IMR-90 (cell line): ENCODE measurements around the gene ETV6. TPM values are rescaled to one million over a fixed set of nuclear protein-coding genes. Genes with fewer than 3 reads are reported as not detected.

Source experiments
- ATAC-seq: fragments of 200-7000 bp; cut with Tn5 transposase; 2 replicates; pipeline ENCODE4 v1.9.1; 2020; ENCODE audit warnings: low read depth, mild to moderate bottlenecking, moderate library complexity
- BruUV-seq: library from RNA; stranded (reverse); fragments of 400-500 nt; replicated peaks from 2 replicates; lab custom pipeline; 2021; lab: Mats Ljungman, UMichigan
- CTCF ChIA-PET: fragments of 300-600 bp; formaldehyde crosslinking; extraction: SDS; loops from one replicate; lab custom pipeline; 2021; ENCODE audit warnings: antibody characterized with exemption; lab: Yijun Ruan, JAX
- POLR2A ChIA-PET: fragments of 300-600 bp; sonication (Branson Sonifier 250); formaldehyde crosslinking; loops from one replicate; lab custom pipeline; 2022; ENCODE audit warnings: antibody characterized with exemption; ENCODE audit not compliant: unreplicated experiment; lab: Charles Lee
- DNase-seq: peaks from one replicate; pipeline ENCODE4 v3.0.0; 2013
- H2AFZ ChIP-seq: replicated peaks from 2 replicates; pipeline ENCODE3; 2013; ENCODE audit warnings: low read length, mild to moderate bottlenecking; ENCODE audit not compliant: poor library complexity
- H2AK5ac ChIP-seq: 2 replicates; pipeline ENCODE4 v1.6.1; 2013; ENCODE audit warnings: low read depth, low read length, inconsistent platforms
- H2AK9ac ChIP-seq: replicated peaks from 2 replicates; pipeline ENCODE3; 2013; ENCODE audit warnings: mild to moderate bottlenecking, low read depth, low read length, moderate library complexity; ENCODE audit not compliant: poor library complexity
- H2BK120ac ChIP-seq: 2 replicates; pipeline ENCODE4 v1.6.1; 2013; ENCODE audit warnings: low read depth, low read length, inconsistent platforms
- H2BK15ac ChIP-seq: 3 replicates; pipeline ENCODE4 v1.6.1; 2013; ENCODE audit warnings: low read depth, low read length, inconsistent platforms
- H2BK20ac ChIP-seq: 2 replicates; pipeline ENCODE4 v1.6.1; 2013; ENCODE audit warnings: low read depth, mild to moderate bottlenecking, inconsistent platforms, low read length, moderate library complexity
- H2BK5ac ChIP-seq: 2 replicates; pipeline ENCODE4 v1.6.1; 2013; ENCODE audit warnings: mild to moderate bottlenecking, low read depth, low read length, inconsistent platforms; ENCODE audit not compliant: poor library complexity, severe bottlenecking
- H3K14ac ChIP-seq: replicated peaks from 2 replicates; pipeline ENCODE4 v1.6.1; 2013; ENCODE audit warnings: low read depth, low read length, inconsistent platforms
- H3K18ac ChIP-seq: 2 replicates; pipeline ENCODE4 v1.6.1; 2013; ENCODE audit warnings: low read depth, low read length, control low read depth
- H3K23ac ChIP-seq: 2 replicates; pipeline ENCODE4 v1.6.1; 2013; ENCODE audit warnings: low read depth, low read length, inconsistent platforms
- H3K27ac ChIP-seq: 2 replicates; pipeline ENCODE4 v1.5.1; 2013; ENCODE audit warnings: mild to moderate bottlenecking, control low read depth, low read length; ENCODE audit not compliant: insufficient read depth
- H3K27me3 ChIP-seq: 2 replicates; pipeline ENCODE4 v1.6.1; 2013; ENCODE audit warnings: low read length; ENCODE audit not compliant: control insufficient read depth, insufficient read depth
- H3K36me3 ChIP-seq: 2 replicates; pipeline ENCODE4 v1.6.1; 2013; ENCODE audit warnings: low read length, mixed read lengths; ENCODE audit not compliant: control insufficient read depth, insufficient read depth
- H3K4ac ChIP-seq: 2 replicates; pipeline ENCODE4 v1.6.1; 2013; ENCODE audit warnings: low read depth, low read length, inconsistent platforms
- H3K4me1 ChIP-seq: 2 replicates; pipeline ENCODE4 v1.6.1; 2013; ENCODE audit warnings: low read length, mixed read lengths; ENCODE audit not compliant: control insufficient read depth, insufficient read depth
- H3K4me2 ChIP-seq: 2 replicates; pipeline ENCODE4 v1.6.1; 2013; ENCODE audit warnings: low read depth, mild to moderate bottlenecking, control low read depth, low read length, moderate library complexity
- H3K4me3 ChIP-seq: 2 replicates; pipeline ENCODE4 v1.5.1; 2013; ENCODE audit warnings: low read depth, mild to moderate bottlenecking, control low read depth, low read length, moderate library complexity; ENCODE audit not compliant: insufficient read depth
- H3K56ac ChIP-seq: 2 replicates; pipeline ENCODE4 v1.6.1; 2013; ENCODE audit warnings: low read length, inconsistent platforms; ENCODE audit not compliant: insufficient read depth; ENCODE audit errors: extremely low read depth
- H3K79me1 ChIP-seq, 2 experiments: 2 replicates each; pipeline ENCODE4 v1.6.1; 2013; ENCODE audit warnings: low read length in 2 of 2, inconsistent platforms in 1 of 2, low read depth in 1 of 2
- H3K9ac ChIP-seq: 2 replicates; pipeline ENCODE4 v1.6.1; 2013; ENCODE audit warnings: low read depth, low read length, control low read depth
- H3K9me1 ChIP-seq: 2 replicates; pipeline ENCODE4 v1.6.1; 2013; ENCODE audit warnings: low read length, inconsistent platforms; ENCODE audit not compliant: insufficient read depth
- H3K9me3 ChIP-seq: 2 replicates; pipeline ENCODE4 v1.6.1; 2013; ENCODE audit warnings: low read length; ENCODE audit not compliant: control insufficient read depth, insufficient read depth
- H4K20me1 ChIP-seq: 2 replicates; pipeline ENCODE4 v1.6.1; 2013; ENCODE audit warnings: low read length, inconsistent platforms; ENCODE audit not compliant: insufficient read depth
- H4K5ac ChIP-seq: 2 replicates; pipeline ENCODE4 v1.6.1; 2013; ENCODE audit warnings: mild to moderate bottlenecking, low read depth, low read length, control low read depth
- H4K8ac ChIP-seq, 2 experiments: 2 replicates each; pipeline ENCODE4 v1.6.1; 2013; ENCODE audit warnings: low read depth in 2 of 2, low read length in 2 of 2, control low read depth in 1 of 2, inconsistent platforms in 1 of 2
- H4K91ac ChIP-seq: 2 replicates; pipeline ENCODE4 v1.6.1; 2013; ENCODE audit warnings: low read depth, low read length, inconsistent platforms; ENCODE audit not compliant: insufficient read depth
- BHLHE40 ChIP-seq: fragments of 150-350 bp; IDR thresholded peaks from 2 replicates; pipeline ENCODE4 v1.6.1; 2016; ENCODE audit warnings: mild to moderate bottlenecking, low read depth, low read length
- CEBPB ChIP-seq: IDR thresholded peaks from 2 replicates; pipeline ENCODE4 v1.6.1; 2012; ENCODE audit warnings: low read depth, low read length, improper control_type of control experiment
- CHD1 ChIP-seq: IDR thresholded peaks from 2 replicates; pipeline ENCODE4 v1.6.1; 2012; ENCODE audit warnings: low read depth, low read length, improper control_type of control experiment
- CTCF ChIP-seq: conservative IDR thresholded peaks from 2 replicates; pipeline ENCODE4 v1.5.1; 2012; ENCODE audit warnings: mild to moderate bottlenecking, low read depth, low read length, improper control_type of control experiment
- ELK1 ChIP-seq: fragments of 150-350 bp; IDR thresholded peaks from 2 replicates; pipeline ENCODE4 v1.6.1; 2016; ENCODE audit warnings: low read depth, mild to moderate bottlenecking, low read length, moderate library complexity, borderline replicate concordance
- FOS ChIP-seq: fragments of 150-350 bp; IDR thresholded peaks from 2 replicates; pipeline ENCODE4 v1.6.1; 2016; ENCODE audit warnings: low read depth, low read length
- MAFK ChIP-seq: IDR thresholded peaks from 2 replicates; pipeline ENCODE4 v1.6.1; 2012; ENCODE audit warnings: low read depth, low read length, improper control_type of control experiment
- MAZ ChIP-seq: IDR thresholded peaks from 2 replicates; pipeline ENCODE4 v1.6.1; 2012; ENCODE audit warnings: low read depth, mild to moderate bottlenecking, low read length, improper control_type of control experiment, moderate library complexity, borderline replicate concordance
- MXI1 ChIP-seq: IDR thresholded peaks from 2 replicates; pipeline ENCODE4 v1.6.1; 2012; ENCODE audit warnings: low read depth, mild to moderate bottlenecking, low read length, moderate library complexity, borderline replicate concordance
- NFE2L2 ChIP-seq: fragments of 150-350 bp; IDR thresholded peaks from 2 replicates; pipeline ENCODE4 v1.6.1; 2016; ENCODE audit warnings: low read depth, mild to moderate bottlenecking, low read length
- POLR2A ChIP-seq: IDR thresholded peaks from 2 replicates; pipeline ENCODE4 v1.6.1; 2012; ENCODE audit warnings: mild to moderate bottlenecking, low read depth, low read length
- RAD21 ChIP-seq: IDR thresholded peaks from 2 replicates; pipeline ENCODE4 v1.6.1; 2012; ENCODE audit warnings: low read length, improper control_type of control experiment
- RCOR1 ChIP-seq: IDR thresholded peaks from 2 replicates; pipeline ENCODE4 v1.6.1; 2012; ENCODE audit warnings: mild to moderate bottlenecking, low read length, improper control_type of control experiment; ENCODE audit not compliant: insufficient replicate concordance
- RFX5 ChIP-seq: IDR thresholded peaks from 2 replicates; pipeline ENCODE4 v1.8.0; 2012; ENCODE audit warnings: low read depth, mild to moderate bottlenecking, low read length, moderate library complexity
- SMC3 ChIP-seq: fragments of 150-350 bp; IDR thresholded peaks from 2 replicates; pipeline ENCODE4 v1.6.1; 2016; ENCODE audit warnings: low read depth, mild to moderate bottlenecking, antibody characterized with exemption, low read length, moderate library complexity
- USF2 ChIP-seq: fragments of 150-350 bp; IDR thresholded peaks from 2 replicates; pipeline ENCODE4 v1.6.1; 2017; ENCODE audit warnings: mild to moderate bottlenecking, antibody characterized with exemption, low read length, low read depth
- WGBS, 2 experiments: methylation state at CpG; one replicate each; pipeline versions ENCODE4 v1.1.5 to v1.1.7; 2013; ENCODE audit warnings: missing lambda C conversion rate in 2 of 2; ENCODE audit not compliant: insufficient read length in 1 of 2; ENCODE audit errors: extremely low coverage in 2 of 2; 5-methylcytosine and 5-hydroxymethylcytosine counted together
- dilution Hi-C: fragments of 300-500 bp; cut with HindIII; formaldehyde crosslinking; loops from one replicate; pipeline ENCODE4 v1.14.3; 2018; ENCODE audit warnings: low sequenced_read_pairs; ENCODE audit not compliant: unreplicated experiment
- in situ Hi-C: fragments of 300-500 bp; cut with MboI; formaldehyde crosslinking; loops from 3 replicates; pipeline ENCODE4 v1.14.3; 2019; ENCODE audit warnings: low sequenced_read_pairs, inconsistent platforms, mixed read lengths
- intact Hi-C: fragments of 100-400 bp; cut with micrococcal nuclease; formaldehyde crosslinking; loops from 2 replicates; pipeline ENCODE4 v1.10.0; 2022
- polyA plus RNA-seq, 3 experiments: library from polyadenylated mRNA; depleted of rRNA; stranded (reverse); fragments of >200 nt; gene quantifications; 2 replicates each; pipeline ENCODE4 v1.2.3, GENCODE V29; 2012; ENCODE audit warnings: low replicate concordance in 1 of 3
- total RNA-seq: library from RNA; depleted of rRNA; stranded (reverse); fragments of >200 nt; gene quantifications from 2 replicates; pipeline ENCODE4 v1.2.3, GENCODE V29; 2012

The ETV6 gene
- total and polyA plus RNA-seq, 2 of the 4 experiments (the other 2 are of a cell fraction) = 8.4 to 9.9 TPM

GRCh38 chr12:11819643-11820042 lies 170.2 kb downstream of the ETV6 start:
- TF ChIP-seq USF2 (no peak), MAFK (no peak), SMC3 (no peak), CHD1 (no peak), MAZ (no peak), BHLHE40 (no peak), ELK1 (no peak), CTCF (no peak), RAD21 (no peak), MXI1 (no peak), FOS (no peak), RCOR1 (no peak), NFE2L2 (no peak), RFX5 (no peak), POLR2A (no peak), CEBPB (no peak)
- peaks cover 21% of the 10 kb centered on the region for H3K4me1 ChIP-seq
- H3K4me3 ChIP-seq = no peak overlapping the region
- no peak overlapping the region for H2BK15ac ChIP-seq
- POLR2A ChIA-PET = no interaction called here
- peaks cover 23% of the 10 kb centered on the region for H3K9me1 ChIP-seq
- DNase-seq (no peak), ATAC-seq (no peak)
- H3K14ac ChIP-seq = no peak overlapping the region
- H3K27me3 ChIP-seq = no peaks in the 10 kb centered on the region
- no peaks in the 10 kb centered on the region for H4K20me1 ChIP-seq
- no peak overlapping the region for H2AK5ac ChIP-seq
- H2BK120ac ChIP-seq = no peak overlapping the region
- H2AFZ ChIP-seq = no peak overlapping the region
- H3K27ac ChIP-seq = no peak overlapping the region
- peaks cover 25 to 67% of the 10 kb centered on the region in 2 experiments for H3K79me1 ChIP-seq
- H3K36me3 ChIP-seq = 0 out of 2 replicates have a peak, but pooled peaks cover 1% of the 10 kb centered on the region
- in situ Hi-C loops = no loop called here
- dilution Hi-C loops = no loop called here
- H3K4me2 ChIP-seq = no peak overlapping the region
- no peak overlapping the region for H3K23ac ChIP-seq
- H3K56ac ChIP-seq = no peak overlapping the region
- H3K18ac ChIP-seq = no peak overlapping the region
- H3K4ac ChIP-seq = no peak overlapping the region
- no peaks in the 10 kb centered on the region for H3K9me3 ChIP-seq
- BruUV-seq = no TSS peak
- no peak overlapping the region for H3K9ac ChIP-seq
- H4K8ac ChIP-seq = no peak overlapping the region
- CTCF ChIA-PET = no interaction called here
- H4K5ac ChIP-seq = no peak overlapping the region
- intact Hi-C loops = no loop called here
- no peak overlapping the region for H2AK9ac ChIP-seq
- H2BK20ac ChIP-seq = no peak overlapping the region
- WGBS, 2 experiments = 97% methylated on average over 4 of the region's 4 CpGs; no CpG with 5 or more reads in 1 of the 2 experiments
- H2BK5ac ChIP-seq = no peak overlapping the region
- H4K91ac ChIP-seq = no peak overlapping the region
